Measurements from ENCODE around the gene GTF3C1. TPM values are rescaled to one million over a fixed set of nuclear protein-coding genes. Genes with fewer than 3 reads are reported as not detected.

GTF3C1 gene
- total RNA-seq, 1 experiment from 2014 or later, result 38.1 TPM

GRCh38 chr16:27432558-27432957, 117.2 kb downstream of the GTF3C1 start:
- no peaks in the 10 kb centered on the region for H3K36me3 Mint-ChIP-seq (ENCODE audit: insufficient read depth, unreplicated experiment)
- POLR2A ChIA-PET, result interaction anchor here (0.7 kb wide), 1 partner anchor 117 kb away, joined by 3 read pairs; no protein-coding TSS in a partner anchor
- CTCF ChIA-PET, result no interaction called here
- no peak overlapping the region for H3K27ac Mint-ChIP-seq (ENCODE audit: low read depth, unreplicated experiment)
- no peak overlapping the region for H3K4me3 Mint-ChIP-seq (ENCODE audit: unreplicated experiment)
- no peaks in the 10 kb centered on the region for H3K9me3 Mint-ChIP-seq (ENCODE audit: unreplicated experiment)
- intact Hi-C loops (cut with micrococcal nuclease), result no loop called here
- peaks cover 11% of the 10 kb centered on the region for H3K4me1 Mint-ChIP-seq (ENCODE audit: insufficient read depth, unreplicated experiment)
- no peaks in the 10 kb centered on the region for H3K27me3 Mint-ChIP-seq (ENCODE audit: insufficient read depth, unreplicated experiment)
- DNase-seq (ENCODE audit: unreplicated experiment), result peak; percentile 12
- no peak for TF ChIP-seq CTCF (IDR thresholded peaks at IDR 0.05; ENCODE audit: unreplicated experiment)
- no TSS peak for BruUV-seq (replicated peaks)

DNA sequence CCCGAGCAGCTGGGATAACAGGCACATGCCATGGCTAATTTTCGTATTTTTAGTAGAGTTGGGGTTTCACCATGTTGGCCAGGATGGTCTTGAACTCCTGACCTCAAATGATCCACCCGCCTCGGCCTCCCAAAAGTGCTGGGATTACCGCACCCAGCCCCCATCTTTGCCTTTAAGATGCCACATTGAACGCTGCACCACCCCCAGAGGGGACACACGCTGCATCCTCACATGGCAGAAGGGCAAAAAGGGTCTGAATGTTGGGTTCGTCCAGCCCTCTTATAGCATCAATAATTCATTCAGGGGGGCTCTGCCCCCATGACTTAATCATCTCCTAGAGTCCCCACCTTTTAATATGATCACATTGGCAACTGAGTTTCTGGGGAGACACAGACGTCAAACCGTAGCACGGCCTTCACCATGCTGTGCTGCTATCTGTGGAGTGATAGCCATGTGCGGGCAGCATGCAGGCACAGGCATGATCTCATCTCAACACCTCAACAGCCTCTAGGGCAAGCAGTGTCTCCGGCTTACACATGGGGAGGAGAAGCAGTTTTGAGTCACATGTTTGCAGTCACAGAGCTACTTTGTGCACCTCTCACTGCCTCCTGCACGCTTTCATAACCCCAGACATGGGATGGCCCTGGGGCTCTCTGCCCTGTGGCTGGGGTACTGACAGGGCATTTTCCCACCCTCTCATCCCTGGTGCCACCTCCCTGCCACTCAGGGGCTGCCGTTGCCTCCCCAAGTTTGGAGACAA, 117.8 kb downstream of the GTF3C1 start:
- Mint-ChIP-seq H3K36me3 (ENCODE audit: insufficient read depth, unreplicated experiment) (no peaks in the 10 kb centered on the region), H3K4me3 (ENCODE audit: unreplicated experiment) (no peak overlapping the region), H3K9me3 (ENCODE audit: unreplicated experiment) (no peaks in the 10 kb centered on the region), H3K27me3 (ENCODE audit: insufficient read depth, unreplicated experiment) (no peaks in the 10 kb centered on the region), H3K4me1 (ENCODE audit: insufficient read depth, unreplicated experiment) (peaks cover 11% of the 10 kb centered on the region), H3K27ac (ENCODE audit: low read depth, unreplicated experiment) (no peak overlapping the region)
- DNase-seq (ENCODE audit: unreplicated experiment), result peak; percentile 33
- POLR2A ChIA-PET, result interaction anchor here (0.6 to 0.7 kb wide), 3 partner anchors 53 to 803 kb away, joined by 3 read pairs; no protein-coding TSS in a partner anchor
- intact Hi-C loops (cut with micrococcal nuclease), result no loop called here
- CTCF ChIA-PET, result no interaction called here
- no TSS peak for BruUV-seq (replicated peaks)
- TF ChIP-seq CTCF (IDR thresholded peaks at IDR 0.05; ENCODE audit: unreplicated experiment), result no peak

GRCh38 chr16:27430923-27431484, 118.7 kb downstream of the GTF3C1 start:
- BruUV-seq (replicated peaks), result no TSS peak
- Mint-ChIP-seq H3K27me3 (ENCODE audit: insufficient read depth, unreplicated experiment) (no peaks in the 10 kb centered on the region), H3K4me3 (ENCODE audit: unreplicated experiment) (no peak overlapping the region), H3K9me3 (ENCODE audit: unreplicated experiment) (no peaks in the 10 kb centered on the region), H3K27ac (ENCODE audit: low read depth, unreplicated experiment) (no peak overlapping the region), H3K36me3 (ENCODE audit: insufficient read depth, unreplicated experiment) (no peaks in the 10 kb centered on the region), H3K4me1 (ENCODE audit: insufficient read depth, unreplicated experiment) (peaks cover 19% of the 10 kb centered on the region)
- no peak for DNase-seq (ENCODE audit: unreplicated experiment)
- TF ChIP-seq CTCF (IDR thresholded peaks at IDR 0.05; ENCODE audit: unreplicated experiment), result no peak
- intact Hi-C loops (cut with micrococcal nuclease), result no loop called here
- ChIA-PET CTCF (no interaction called here), POLR2A (interaction anchor here (0.6 to 0.7 kb wide), 2 partner anchors 804 to 1851 kb away, joined by 3 read pairs; no protein-coding TSS in a partner anchor)

GRCh38 chr16:27430512-27430911, 119.2 kb downstream of the GTF3C1 start:
- Mint-ChIP-seq H3K27ac (ENCODE audit: low read depth, unreplicated experiment) (no peak overlapping the region), H3K4me3 (ENCODE audit: unreplicated experiment) (no peak overlapping the region), H3K36me3 (ENCODE audit: insufficient read depth, unreplicated experiment) (no peaks in the 10 kb centered on the region), H3K9me3 (ENCODE audit: unreplicated experiment) (no peaks in the 10 kb centered on the region), H3K4me1 (ENCODE audit: insufficient read depth, unreplicated experiment) (peaks cover 19% of the 10 kb centered on the region), H3K27me3 (ENCODE audit: insufficient read depth, unreplicated experiment) (no peaks in the 10 kb centered on the region)
- no TSS peak for BruUV-seq (replicated peaks)
- no peak for DNase-seq (ENCODE audit: unreplicated experiment)
- ChIA-PET CTCF (no interaction called here), POLR2A (interaction anchor here (0.7 kb wide), 1 partner anchor 1850 kb away, joined by 3 read pairs; no protein-coding TSS in a partner anchor)
- no peak for TF ChIP-seq CTCF (IDR thresholded peaks at IDR 0.05; ENCODE audit: unreplicated experiment)
- intact Hi-C loops (cut with micrococcal nuclease), result no loop called here

Measured in MCF 10A (cell line).